HG03558 (cell line): ENCODE measurements around the gene HBB.
A peak's percentile ranks its signal among the peaks of the same experiment; 100 is the strongest.
"Not testable (repeated sequence)": the region's sequence is repeated elsewhere in the genome, so short reads cannot be mapped to it uniquely, and the experiment has no call there.

Experiments
- ATAC-seq: cut with Tn5 transposase; IDR thresholded peaks from one replicate; pipeline ENCODE4 v1.9.1; 2021; ENCODE audit warnings: moderate number of reproducible peaks; ENCODE audit not compliant: unreplicated experiment; ENCODE audit errors: extremely low read depth

Gene HBB

GRCh38 chr11:5248498-5248897, 21.6 kb upstream of the HBB start:
- ATAC-seq = not testable (repeated sequence)

DNA sequence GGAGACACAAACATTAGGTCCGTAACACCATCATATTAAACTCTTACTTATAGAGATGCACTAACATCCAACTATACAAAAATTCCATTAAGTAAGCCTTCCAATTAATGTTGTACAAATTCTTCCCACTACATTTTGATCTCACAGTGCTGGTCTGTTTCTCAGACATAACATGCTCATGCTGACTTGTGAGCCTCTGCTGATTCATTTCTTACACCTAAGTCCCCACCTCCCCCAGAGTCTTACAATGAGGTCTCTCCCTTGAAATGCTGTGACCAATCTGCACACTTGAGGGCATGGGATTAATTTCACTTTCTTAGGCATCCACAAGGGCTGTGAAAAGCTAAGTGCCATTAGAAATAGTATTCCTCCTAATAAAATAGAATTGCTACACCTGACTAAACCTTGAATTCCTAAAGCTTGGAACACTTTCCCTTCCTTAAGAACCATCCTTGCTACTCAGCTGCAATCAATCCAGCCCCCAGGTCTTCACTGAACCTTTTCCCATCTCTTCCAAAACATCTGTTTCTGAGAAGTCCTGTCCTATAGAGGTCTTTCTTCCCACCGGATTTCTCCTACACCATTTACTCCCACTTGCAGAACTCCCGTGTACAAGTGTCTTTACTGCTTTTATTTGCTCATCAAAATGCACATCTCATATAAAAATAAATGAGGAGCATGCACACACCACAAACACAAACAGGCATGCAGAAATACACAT, 20.8 kb upstream of the HBB start:
- no peak for ATAC-seq

DNA sequence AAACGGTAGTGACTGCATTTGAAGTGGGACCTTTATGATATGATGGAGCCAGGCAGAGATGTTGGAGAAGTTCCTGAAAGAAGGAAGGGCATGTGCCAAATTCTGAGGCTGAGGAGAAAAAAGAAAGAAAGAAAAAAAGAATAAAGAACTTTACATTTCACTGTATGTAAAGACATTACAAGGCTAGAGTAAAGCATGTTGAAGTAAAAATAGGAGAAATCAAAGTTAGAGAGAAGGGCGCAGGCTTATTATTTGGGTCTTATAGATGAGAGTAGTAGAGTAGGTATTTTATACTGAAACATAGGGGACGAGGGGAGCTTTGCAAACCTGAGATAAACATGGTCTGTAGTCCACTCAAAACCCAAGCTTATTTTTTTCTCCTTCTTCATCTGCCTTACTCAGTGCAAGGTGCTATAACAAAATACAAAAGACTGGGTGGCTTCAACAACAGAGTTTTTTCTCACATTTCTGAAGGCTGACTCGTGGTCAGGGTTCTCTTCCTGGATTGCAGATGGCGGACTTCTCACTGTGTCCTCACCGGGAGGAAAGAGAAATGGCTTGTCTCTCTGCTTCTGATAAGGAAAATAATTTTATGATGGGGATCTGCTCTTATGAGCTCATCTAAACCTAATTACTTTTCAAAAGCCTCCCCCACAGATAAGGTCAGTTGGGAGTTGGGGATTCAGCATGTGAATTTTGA, 20.1 kb upstream of the HBB start:
- no peak for ATAC-seq

GRCh38 chr11:5245155-5245554, 18.3 kb upstream of the HBB start:
- ATAC-seq = no peak

DNA sequence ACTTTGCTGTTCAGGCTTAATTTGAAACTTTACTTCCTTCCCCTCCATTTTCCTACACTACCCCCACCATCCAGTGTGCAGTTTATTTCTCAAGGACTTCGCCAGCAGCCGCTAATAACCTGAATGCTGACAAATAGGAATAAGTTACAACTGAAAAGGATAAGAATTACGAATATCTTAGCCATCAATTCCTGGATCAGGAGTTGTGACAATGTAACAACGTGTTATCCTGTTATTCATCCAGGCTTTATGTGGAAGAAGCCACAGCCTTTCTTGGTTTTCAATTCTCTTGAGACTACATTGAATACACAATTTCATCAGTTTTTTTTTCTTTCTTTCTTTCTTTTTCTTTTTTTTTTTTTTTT, 16.9 kb upstream of the HBB start:
- no peak for ATAC-seq

DNA sequence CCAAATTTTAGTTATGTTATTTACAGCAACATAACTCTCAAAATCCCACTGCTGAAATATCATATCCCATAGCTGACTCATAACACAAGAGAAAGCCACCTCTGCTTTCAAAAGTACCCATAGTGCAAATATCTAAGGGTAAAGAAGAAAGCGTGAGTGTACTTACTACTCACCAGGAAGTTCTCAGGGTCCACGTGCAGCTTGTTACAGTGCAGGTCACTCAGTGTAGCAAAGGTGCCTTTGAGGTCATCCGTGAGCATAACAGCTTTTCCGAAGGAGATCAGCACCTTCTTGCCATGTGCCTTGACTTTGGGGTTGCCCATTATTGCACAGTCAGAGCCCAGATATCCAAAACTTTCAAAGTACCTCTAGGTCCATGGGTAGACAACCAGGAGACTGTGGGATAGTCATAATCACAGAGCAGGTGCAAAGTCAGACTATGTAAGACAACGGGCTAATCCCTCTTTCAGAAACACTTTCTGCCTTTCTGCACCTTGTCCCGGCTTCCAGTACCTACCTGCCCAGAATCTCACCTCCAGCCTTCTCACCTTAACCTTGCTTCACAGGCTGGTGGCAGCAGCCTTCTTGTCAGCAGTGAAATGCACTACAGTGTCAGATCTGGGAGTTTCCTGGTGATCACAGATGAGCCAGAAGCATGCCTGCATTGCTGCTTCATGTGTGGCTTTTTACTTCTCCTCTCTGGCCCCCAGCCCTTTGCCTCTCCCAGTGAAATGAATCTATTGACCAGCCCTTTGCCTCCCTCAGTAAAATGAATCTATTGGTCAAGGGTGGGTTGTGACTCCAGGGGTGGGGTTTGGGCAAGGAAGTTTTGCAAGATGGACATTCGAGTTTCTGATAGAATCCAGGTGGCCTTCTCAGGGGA, 16.3 kb upstream of the HBB start:
- ATAC-seq = no peak

DNA sequence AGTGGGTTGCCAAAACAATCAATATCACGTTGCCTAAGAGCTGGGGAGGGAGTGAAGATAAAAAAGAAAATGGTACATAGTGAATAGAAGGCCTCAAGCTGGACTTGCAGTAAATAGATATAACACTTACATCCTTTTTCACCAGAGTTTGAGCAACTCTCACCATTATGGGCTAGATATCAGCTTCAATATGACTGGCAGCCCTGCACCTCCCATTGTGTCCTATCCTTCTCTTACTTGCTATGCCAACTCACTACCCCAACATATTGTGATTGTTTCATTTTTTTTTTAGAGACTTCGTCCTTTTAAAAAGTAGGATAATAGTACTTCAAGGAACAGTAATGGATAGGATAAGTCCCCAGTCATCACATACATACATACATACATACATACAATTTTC, 15.3 kb upstream of the HBB start:
- no peak for ATAC-seq

DNA sequence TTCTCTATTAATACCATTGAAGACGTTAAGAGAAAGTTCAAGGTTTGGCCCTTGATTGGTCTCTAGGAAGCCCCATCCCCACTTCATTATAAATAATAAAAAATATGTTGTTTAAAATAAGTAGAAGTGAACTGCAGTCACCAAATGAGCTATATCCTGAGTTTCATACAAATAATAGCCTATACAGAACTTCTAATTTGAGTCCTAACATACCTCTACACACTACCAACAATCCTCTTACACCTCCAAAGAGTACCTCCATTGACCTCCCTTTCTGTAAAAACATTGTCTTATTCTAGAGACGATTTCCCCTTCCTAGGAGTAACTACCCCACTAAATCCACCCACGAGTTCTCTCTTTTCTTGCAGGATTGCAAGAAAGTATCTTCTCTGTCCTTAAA, 14.6 kb upstream of the HBB start:
- no peak for ATAC-seq

DNA sequence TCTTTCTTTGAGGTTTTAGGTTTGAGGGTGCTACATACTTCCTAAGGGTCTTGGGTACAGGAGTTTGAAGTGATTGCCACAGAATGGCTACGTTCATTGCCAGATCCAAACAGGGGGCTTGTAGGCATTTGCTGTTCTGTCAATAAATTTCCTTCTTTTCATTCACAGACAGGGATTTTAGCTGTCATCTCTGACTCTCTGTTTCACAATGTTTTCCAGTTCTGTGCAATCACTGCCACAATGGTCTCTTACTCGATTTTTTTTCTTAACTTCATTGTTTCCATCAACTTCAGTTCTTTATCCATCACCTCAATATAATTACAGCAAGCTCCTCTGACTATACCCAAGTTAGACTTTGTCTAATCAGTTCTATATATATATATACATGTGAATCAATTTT, 13.6 kb upstream of the HBB start:
- ATAC-seq = no peak

DNA sequence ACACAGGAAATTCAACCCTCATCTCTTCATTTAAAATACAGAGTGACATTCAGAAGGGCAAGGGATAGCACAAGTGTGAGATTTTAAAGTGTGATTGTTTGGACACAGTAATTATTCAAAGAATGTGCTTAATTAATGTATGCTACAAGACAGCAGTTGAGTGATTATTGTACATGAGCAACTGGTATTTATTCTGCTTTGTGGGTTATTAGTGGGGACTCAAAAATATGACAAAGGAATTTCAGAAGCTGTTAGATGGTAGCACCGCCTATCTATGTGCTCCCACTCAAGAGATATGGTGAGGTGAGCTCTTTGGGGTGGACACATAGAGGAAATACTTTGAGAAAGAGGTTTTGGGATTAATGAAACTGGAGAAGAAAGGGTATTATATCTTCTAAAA, 13.2 kb upstream of the HBB start:
- no peak for ATAC-seq

- no peak for ATAC-seq
These were observed 12.2 kb upstream of the HBB start for GRCh38 chr11:5239046-5239445.

GRCh38 chr11:5238486-5238885, 11.6 kb upstream of the HBB start:
- ATAC-seq = no peak

GRCh38 chr11:5237420-5237819, 10.5 kb upstream of the HBB start:
- no peak for ATAC-seq

- ATAC-seq = no peak
These were observed 8.7 kb upstream of the HBB start for GRCh38 chr11:5235364-5236095.

DNA sequence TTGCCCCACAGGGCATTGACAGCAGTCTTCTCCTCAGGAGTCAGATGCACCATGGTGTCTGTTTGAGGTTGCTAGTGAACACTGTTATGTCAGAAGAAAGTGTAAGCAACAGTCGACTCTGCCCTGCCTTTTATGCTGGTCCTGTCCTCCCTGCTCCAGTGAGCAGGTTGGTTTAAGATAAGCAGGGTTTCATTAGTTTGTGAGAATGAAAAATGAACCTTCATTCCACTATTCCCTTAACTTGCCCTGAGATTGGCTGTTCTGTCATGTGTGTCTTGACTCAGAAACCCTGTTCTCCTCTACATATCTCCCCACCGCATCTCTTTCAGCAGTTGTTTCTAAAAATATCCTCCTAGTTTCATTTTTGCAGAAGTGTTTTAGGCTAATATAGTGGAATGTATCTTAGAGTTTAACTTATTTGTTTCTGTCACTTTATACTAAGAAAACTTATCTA, 7.5 kb upstream of the HBB start, which contains the start of gene HBD:
HBD (minus strand) TSS at position 103 of the 454 bp plus-strand sequence; CDS start at position 53, 50 bp downstream.
- peak; percentile 68 for ATAC-seq

GRCh38 chr11:5233307-5233706, 6.4 kb upstream of the HBB start:
- no peak for ATAC-seq

DNA sequence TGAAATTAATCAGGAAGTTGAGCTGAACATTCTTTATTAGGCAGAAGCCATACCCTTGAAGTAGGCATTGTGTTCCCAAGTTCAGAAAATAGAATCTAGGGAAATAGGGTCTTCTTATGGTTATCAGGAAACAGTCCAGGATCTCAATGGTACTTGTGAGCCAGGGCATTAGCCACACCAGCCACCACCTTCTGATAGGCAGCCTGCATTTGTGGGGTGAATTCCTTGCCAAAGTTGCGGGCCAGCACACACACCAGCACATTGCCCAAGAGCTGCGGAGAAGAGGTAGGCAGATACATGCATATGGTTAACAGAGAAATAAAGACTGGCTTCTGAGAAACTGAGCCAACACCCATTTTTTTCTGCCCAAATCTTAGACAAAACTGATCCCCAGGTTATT, 6.0 kb upstream of the HBB start:
- no peak for ATAC-seq

DNA sequence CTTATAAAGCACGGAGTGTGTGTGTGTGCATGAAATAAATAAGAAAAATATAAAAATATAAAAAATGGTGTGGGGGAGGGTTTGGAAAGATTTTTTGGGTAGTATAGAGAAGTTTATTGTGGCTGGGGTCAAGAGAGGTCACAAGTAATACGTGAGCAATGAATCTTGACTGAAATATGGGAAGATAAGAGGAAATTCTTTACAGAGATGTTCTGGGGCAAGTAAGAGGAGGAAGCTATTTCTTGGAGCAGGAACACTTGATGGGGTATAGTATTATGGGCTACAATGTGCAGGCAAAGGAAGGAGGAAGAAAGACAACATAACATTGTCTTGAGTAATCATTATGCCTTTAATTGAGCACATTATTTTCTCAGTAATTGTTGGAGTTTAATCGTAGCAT, 5.3 kb upstream of the HBB start:
- no peak for ATAC-seq

DNA sequence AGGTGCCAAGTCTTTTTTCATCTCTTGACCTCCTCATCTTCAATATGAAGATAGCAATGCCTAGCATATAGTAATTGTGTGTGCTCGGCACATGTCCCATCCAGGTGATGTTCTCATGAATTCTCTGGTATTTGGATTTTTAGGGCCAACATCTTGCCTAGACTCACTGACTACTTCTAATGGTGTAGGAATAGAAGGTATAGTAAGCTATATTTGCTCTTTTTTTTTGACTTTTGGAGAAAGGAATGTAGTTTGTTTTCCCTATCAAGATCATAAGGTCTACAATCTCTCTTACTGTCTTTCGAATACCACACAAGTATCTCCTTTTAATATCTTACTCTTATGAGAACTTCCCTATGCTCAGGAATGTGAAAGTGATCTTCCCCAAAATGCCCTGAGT, 4.2 kb upstream of the HBB start:
- no peak for ATAC-seq

GRCh38 chr11:5230266-5230665, 3.4 kb upstream of the HBB start:
- no peak for ATAC-seq
